SK-N-SH treated with all-trans-retinoic acid at 6 μM for 48 hours (cell line): ENCODE measurements around the gene PARVG.

ENCODE experiments used
- ATAC-seq: fragments of 200-7000 bp; cut with Tn5 transposase; 3 replicates; pipeline ENCODE4 v1.9.1; 2020; ENCODE audit warnings: mild to moderate bottlenecking, moderate library complexity
- ARNTL ChIP-seq: fragments of 450-650 bp; formaldehyde crosslinking; IDR thresholded peaks from 2 replicates; pipeline ENCODE4 v1.5.0; 2020; ENCODE audit warnings: low read depth, mild to moderate bottlenecking, moderate library complexity, borderline replicate concordance
- BACH2 ChIP-seq: fragments of 250-450 bp; sonication (Bioruptor Pico); IDR thresholded peaks from 2 replicates; pipeline ENCODE4 v1.9.0; 2021; ENCODE audit warnings: mild to moderate bottlenecking, borderline replicate concordance
- CSDC2 ChIP-seq: fragments of 250-450 bp; sonication (Bioruptor Pico); IDR thresholded peaks from 2 replicates; pipeline ENCODE4 v1.5.0; 2020; ENCODE audit warnings: mild to moderate bottlenecking, moderate library complexity
- GLIS3 ChIP-seq: fragments of 250-450 bp; sonication (Bioruptor Pico); IDR thresholded peaks from 2 replicates; pipeline ENCODE4 v1.5.0; 2020; ENCODE audit warnings: mild to moderate bottlenecking, moderate library complexity
- ISL1 ChIP-seq: fragments of 250-450 bp; sonication (Bioruptor Pico); IDR thresholded peaks from 2 replicates; pipeline ENCODE4 v2.1.2; 2022; ENCODE audit warnings: mild to moderate bottlenecking, moderate library complexity
- OSR1 ChIP-seq: fragments of 250-450 bp; sonication (Bioruptor Pico); IDR thresholded peaks from 2 replicates; pipeline ENCODE4 v1.8.0; 2022; ENCODE audit warnings: moderate library complexity, mild to moderate bottlenecking, inconsistent platforms
- PATZ1 ChIP-seq: fragments of 250-450 bp; sonication (Bioruptor Pico); IDR thresholded peaks from 2 replicates; pipeline ENCODE4 v1.8.0; 2020; ENCODE audit warnings: mild to moderate bottlenecking, moderate library complexity, borderline replicate concordance
- POU6F1 ChIP-seq: fragments of 250-450 bp; sonication (Bioruptor Pico); IDR thresholded peaks from 2 replicates; pipeline ENCODE4 v1.8.0; 2021; ENCODE audit warnings: low read depth, mild to moderate bottlenecking, moderate library complexity, borderline replicate concordance
- PPARA ChIP-seq: fragments of 250-450 bp; sonication (Bioruptor Pico); IDR thresholded peaks from 2 replicates; pipeline ENCODE4 v1.5.0; 2020; ENCODE audit warnings: mild to moderate bottlenecking, borderline replicate concordance
- RARB ChIP-seq: fragments of 250-450 bp; sonication (Bioruptor Pico); IDR thresholded peaks from 2 replicates; pipeline ENCODE4 v1.8.0; 2021; ENCODE audit warnings: mild to moderate bottlenecking, moderate library complexity
- TCF4 ChIP-seq: fragments of 250-450 bp; sonication (Bioruptor Pico); IDR thresholded peaks from 2 replicates; pipeline ENCODE4 v1.8.0; 2021; ENCODE audit warnings: mild to moderate bottlenecking, moderate library complexity, borderline replicate concordance
- TOX ChIP-seq: fragments of 250-450 bp; sonication (Bioruptor Pico); IDR thresholded peaks from 2 replicates; pipeline ENCODE4 v1.8.0; 2021; ENCODE audit warnings: mild to moderate bottlenecking, moderate library complexity, borderline replicate concordance
- ZC3H10 ChIP-seq: fragments of 250-450 bp; sonication (Bioruptor Pico); IDR thresholded peaks from 2 replicates; pipeline ENCODE4 v1.5.1; 2021; ENCODE audit warnings: mild to moderate bottlenecking, moderate library complexity
- ZFP3 ChIP-seq: fragments of 250-450 bp; sonication (Bioruptor Pico); IDR thresholded peaks from 2 replicates; pipeline ENCODE4 v1.5.0; 2020; ENCODE audit warnings: mild to moderate bottlenecking, moderate library complexity
- ZFP30 ChIP-seq: fragments of 450-650 bp; formaldehyde crosslinking; IDR thresholded peaks from 2 replicates; pipeline ENCODE4 v1.5.0; 2022; ENCODE audit warnings: mild to moderate bottlenecking, moderate library complexity
- ZNF565 ChIP-seq: fragments of 450-650 bp; formaldehyde crosslinking; conservative IDR thresholded peaks from 2 replicates; pipeline ENCODE4 v1.5.0; 2020; ENCODE audit warnings: low read depth, mild to moderate bottlenecking, moderate library complexity
- ZNF70 ChIP-seq: fragments of 450-650 bp; formaldehyde crosslinking; IDR thresholded peaks from 2 replicates; pipeline ENCODE4 v1.5.0; 2020; ENCODE audit warnings: mild to moderate bottlenecking, moderate library complexity
- ZNF8 ChIP-seq: fragments of 450-650 bp; formaldehyde crosslinking; IDR thresholded peaks from 2 replicates; pipeline ENCODE4 v1.5.0; 2020; ENCODE audit warnings: mild to moderate bottlenecking, moderate library complexity
- TF ChIP-seq, protein P1 (sequence below): fragments of 250-450 bp; sonication (Bioruptor Pico); IDR thresholded peaks from 2 replicates; pipeline ENCODE4 v1.5.1; 2021; ENCODE audit warnings: mild to moderate bottlenecking, moderate library complexity
- TF ChIP-seq, protein P2 (sequence below): fragments of 250-450 bp; sonication (Bioruptor Pico); IDR thresholded peaks from 2 replicates; pipeline ENCODE4 v1.5.1; 2020; ENCODE audit warnings: low read depth, mild to moderate bottlenecking, moderate library complexity

Gene PARVG

DNA sequence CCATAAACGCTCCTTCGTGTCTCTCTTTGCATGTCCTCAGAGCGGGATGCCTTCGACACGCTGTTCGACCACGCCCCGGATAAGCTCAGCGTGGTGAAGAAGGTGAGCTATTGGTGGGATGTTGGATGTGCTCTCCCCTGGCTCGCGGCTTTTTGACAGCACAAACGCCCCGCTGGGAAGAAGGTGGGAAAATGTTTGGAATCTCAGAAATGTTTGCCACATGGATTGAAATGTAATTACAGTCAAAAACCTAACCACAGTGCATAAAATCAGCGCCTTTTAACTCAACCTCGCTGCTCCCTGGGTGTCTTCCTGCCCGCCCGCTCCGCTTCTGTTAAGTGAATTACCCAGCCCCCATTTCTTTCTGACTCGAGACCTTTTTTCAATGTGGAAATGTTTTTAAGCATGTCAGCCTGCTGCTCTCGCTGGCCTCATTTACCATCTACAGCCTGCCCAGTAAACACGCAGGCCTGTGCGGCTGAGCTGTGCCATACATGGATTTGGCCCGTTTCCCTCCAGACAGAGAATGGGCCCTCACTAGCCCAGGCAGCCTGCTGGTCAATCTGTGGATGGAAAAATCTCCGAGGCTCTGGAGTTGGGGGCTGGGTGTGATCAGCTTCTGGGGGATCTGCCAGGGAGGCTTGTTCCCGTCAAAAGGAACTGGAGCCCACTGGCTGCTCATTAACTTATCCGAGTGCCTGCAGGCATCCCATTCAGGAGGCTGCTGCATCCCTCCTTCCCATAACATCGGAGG, 32.7 kb upstream of the PARVG start:
- TF ChIP-seq POU6F1 (CRISPR knock-in tag) = no peak
- TF ChIP-seq ARNTL (CRISPR knock-in tag) = no peak
- no peak for TF ChIP-seq ISL1 (CRISPR knock-in tag)
- no peak for TF ChIP-seq ZNF70 (CRISPR knock-in tag)
- TF ChIP-seq PPARA = no peak
- TF ChIP-seq, protein P1, sequence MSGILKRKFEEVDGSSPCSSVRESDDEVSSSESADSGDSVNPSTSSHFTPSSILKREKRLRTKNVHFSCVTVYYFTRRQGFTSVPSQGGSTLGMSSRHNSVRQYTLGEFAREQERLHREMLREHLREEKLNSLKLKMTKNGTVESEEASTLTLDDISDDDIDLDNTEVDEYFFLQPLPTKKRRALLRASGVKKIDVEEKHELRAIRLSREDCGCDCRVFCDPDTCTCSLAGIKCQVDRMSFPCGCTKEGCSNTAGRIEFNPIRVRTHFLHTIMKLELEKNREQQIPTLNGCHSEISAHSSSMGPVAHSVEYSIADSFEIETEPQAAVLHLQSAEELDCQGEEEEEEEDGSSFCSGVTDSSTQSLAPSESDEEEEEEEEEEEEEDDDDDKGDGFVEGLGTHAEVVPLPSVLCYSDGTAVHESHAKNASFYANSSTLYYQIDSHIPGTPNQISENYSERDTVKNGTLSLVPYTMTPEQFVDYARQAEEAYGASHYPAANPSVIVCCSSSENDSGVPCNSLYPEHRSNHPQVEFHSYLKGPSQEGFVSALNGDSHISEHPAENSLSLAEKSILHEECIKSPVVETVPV (CRISPR knock-in tag) = no peak
- no peak for TF ChIP-seq BACH2 (CRISPR knock-in tag)
- TF ChIP-seq, protein P2, sequence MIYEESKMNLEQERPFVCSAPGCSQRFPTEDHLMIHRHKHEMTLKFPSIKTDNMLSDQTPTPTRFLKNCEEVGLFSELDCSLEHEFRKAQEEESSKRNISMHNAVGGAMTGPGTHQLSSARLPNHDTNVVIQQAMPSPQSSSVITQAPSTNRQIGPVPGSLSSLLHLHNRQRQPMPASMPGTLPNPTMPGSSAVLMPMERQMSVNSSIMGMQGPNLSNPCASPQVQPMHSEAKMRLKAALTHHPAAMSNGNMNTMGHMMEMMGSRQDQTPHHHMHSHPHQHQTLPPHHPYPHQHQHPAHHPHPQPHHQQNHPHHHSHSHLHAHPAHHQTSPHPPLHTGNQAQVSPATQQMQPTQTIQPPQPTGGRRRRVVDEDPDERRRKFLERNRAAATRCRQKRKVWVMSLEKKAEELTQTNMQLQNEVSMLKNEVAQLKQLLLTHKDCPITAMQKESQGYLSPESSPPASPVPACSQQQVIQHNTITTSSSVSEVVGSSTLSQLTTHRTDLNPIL (CRISPR knock-in tag) = no peak
- no peak for TF ChIP-seq PATZ1 (CRISPR knock-in tag)
- no peak for ATAC-seq

GRCh38 chr22:44151676-44152075, 29.0 kb upstream of the PARVG start:
- ATAC-seq = peak; percentile 73
- no peak for TF ChIP-seq ZFP3 (CRISPR knock-in tag)
- TF ChIP-seq CSDC2 (CRISPR knock-in tag) = no peak
- no peak for TF ChIP-seq TOX
- no peak for TF ChIP-seq PATZ1 (CRISPR knock-in tag)
- no peak for TF ChIP-seq RARB
- no peak for TF ChIP-seq PPARA
- TF ChIP-seq ARNTL (CRISPR knock-in tag) = no peak
- no peak for TF ChIP-seq ZNF70 (CRISPR knock-in tag)
- no peak for TF ChIP-seq BACH2 (CRISPR knock-in tag)
- no peak for TF ChIP-seq ZNF565 (CRISPR knock-in tag)

- ATAC-seq = no peak
- TF ChIP-seq RARB (no peak), ARNTL (CRISPR knock-in tag) (no peak), ZC3H10 (CRISPR knock-in tag) (no peak), ISL1 (CRISPR knock-in tag) (no peak), PPARA (no peak), CSDC2 (CRISPR knock-in tag) (no peak), ZFP30 (CRISPR knock-in tag) (no peak), POU6F1 (CRISPR knock-in tag) (no peak), PATZ1 (CRISPR knock-in tag) (no peak), ZNF8 (CRISPR knock-in tag) (no peak), TOX (no peak), GLIS3 (CRISPR knock-in tag) (no peak), TCF4 (CRISPR knock-in tag) (no peak), OSR1 (no peak), ZFP3 (CRISPR knock-in tag) (no peak)
- TF ChIP-seq, protein P2 (CRISPR knock-in tag) = no peak
Observed at GRCh38 chr22:44153710-44154109, 27.0 kb upstream of the PARVG start.
